NCI-H82 (cell line): ENCODE data around the gene DUSP1.

Experiments used
- DNase-seq: peaks from one replicate; lab custom pipeline; 2025; lab: John Stamatoyannopoulos, UW

DUSP1 gene

DNA sequence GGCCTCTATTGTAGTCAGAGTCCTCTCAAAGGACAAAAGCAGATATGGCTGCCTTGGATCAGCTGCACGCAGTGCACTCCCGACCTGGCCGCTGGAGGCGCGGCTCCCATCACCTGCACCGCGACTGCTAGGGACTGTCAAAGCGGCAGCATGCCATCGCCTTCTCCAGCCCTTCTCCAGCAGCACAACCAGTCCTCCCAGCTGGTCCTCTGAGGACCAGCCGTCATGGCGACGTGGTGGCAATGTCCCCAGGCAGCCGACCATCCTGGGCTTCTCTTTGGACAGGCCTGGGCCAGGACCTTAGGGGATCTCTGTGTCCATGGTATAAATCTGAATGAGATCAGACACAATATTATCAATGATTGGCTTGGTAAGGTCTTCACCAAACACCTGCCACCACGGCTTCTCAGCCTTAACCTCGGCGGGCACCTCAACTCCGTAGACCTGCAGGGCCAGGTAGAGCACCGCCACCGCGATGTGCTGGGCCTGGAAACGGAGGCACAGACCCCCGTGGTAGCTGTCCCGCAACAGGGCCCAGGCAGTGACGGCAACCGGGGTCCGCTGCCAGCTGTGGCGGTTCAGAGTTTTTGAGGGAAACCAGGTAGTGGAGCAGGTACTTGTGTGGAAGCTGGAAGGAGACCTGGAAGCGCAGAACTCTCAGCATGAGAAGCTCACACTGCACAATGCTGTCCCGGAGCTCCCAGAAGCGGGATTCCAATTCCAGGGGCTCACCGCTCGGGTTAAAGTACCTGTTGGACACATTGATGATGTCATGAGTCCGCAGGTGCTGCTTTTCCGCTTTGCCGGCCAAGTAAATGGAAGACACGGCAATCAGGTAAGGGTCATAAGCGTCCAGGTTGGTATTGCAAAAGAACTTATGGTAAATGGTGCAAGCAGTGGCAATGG, 8.5 kb downstream of the DUSP1 start:
- DNase-seq, result no peak

GRCh38 chr5:172760959-172761358, 10.0 kb downstream of the DUSP1 start:
- no peak for DNase-seq

GRCh38 chr5:172760136-172760535, 10.9 kb downstream of the DUSP1 start:
- DNase-seq, result no peak

- no peak for DNase-seq
Observed at GRCh38 chr5:172758834-172759149, 12.2 kb downstream of the DUSP1 start.

GRCh38 chr5:172758077-172758833, 12.7 kb downstream of the DUSP1 start:
- peak; percentile 20 for DNase-seq

DNA sequence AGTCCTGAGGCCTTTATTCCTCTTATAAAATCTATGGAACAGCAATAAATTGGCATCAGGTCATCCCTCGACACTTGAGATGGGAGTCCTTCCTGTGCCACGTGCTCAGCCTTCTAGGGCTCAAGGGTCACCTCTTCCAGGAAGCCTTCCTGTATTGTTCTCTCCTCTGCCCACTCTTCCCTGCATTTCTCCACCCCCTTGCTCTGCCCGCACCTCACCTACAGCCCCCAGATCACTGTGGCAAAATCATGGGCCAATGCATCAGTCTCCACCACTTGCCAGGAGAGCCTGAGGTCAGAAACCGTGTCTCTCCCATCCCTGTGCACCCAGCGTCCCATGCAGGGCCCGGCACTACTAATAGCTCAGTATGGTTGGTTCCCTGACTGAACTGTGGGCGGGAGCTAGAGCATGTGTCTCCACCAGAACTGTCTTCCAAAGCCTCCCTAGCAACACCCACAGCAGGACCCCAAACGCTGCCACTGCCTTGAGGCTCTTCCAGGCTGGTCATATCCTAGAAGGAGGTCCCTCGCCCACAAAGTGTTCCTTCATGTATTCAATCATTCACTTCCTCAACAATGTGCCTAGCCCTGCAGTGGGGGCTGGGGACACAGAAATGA, 13.5 kb downstream of the DUSP1 start:
- DNase-seq, result no peak

GRCh38 chr5:172756764-172757393, 14.1 kb downstream of the DUSP1 start:
- no peak for DNase-seq

DNA sequence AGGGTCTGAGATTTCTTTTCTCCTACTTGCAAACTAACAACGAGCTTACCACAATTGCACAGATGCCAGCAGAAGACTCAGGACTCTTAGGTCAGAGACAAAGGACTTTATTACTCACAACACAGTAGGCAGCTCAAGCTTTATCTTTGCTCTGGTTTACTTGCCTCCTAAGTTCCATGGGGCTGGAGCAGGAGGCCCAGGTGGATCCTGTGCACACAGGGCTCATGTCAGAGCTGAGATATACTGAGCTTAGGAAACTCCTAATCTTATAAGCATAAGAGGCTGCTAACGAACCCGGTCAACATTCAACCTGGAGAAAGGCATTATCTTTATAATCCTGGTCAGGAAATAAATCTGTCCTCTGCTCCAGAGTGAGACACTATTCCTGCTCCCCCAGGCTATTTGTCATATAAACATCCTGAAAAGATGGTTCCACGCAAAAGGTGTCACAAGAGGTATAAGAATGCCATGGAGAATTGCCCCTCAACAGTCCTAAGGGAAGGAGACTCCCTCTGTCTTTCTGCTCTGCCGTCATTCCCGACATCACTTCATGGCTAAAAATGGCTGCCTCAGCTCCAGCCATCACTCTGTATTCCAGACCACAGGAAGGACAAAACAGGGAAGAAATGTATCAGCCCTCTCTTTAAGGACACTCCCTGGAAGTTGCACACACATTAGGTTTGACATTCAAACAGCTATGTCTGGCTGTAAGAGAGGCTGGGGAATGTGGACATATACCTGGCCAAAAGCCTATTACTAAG, 16.2 kb downstream of the DUSP1 start:
- DNase-seq, result peak; percentile 83

- DNase-seq, result no peak
Observed at GRCh38 chr5:172753101-172753500, 17.9 kb downstream of the DUSP1 start.

DNA sequence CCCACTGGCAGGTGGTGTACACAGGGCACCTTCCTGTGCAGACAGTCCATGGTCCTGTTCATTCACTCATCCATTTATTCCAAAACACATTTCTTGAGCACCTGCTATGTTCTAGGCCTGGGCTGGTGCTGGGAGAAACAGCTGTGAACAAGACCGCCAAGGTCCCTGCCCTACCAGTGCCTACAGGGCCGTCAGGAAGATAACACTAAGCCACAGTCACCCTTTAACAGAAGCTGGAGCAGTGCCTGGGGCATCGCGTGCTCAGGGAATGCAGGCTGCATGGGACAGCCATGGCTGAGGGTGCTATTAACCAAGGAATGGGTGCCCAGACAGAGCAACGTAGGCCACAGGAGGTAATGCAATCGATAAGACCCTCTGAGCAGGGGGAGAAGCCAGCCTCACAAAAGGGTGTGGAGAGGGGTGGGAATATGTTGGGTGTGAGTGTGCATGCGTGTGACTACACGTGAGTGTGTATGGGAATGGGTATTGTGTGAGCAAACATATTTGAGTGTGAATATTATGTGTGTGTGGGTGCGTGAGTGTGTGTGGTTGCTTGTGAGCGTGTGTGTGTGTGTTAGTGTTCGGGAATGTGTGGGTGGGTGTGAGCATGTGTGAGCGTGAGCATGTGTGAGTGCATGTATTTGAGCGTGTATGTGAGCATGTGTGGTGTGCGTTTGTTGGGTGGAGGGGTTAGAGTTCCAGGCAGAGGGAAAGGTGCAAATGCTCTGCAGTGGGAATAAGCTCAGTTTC, 19.1 kb downstream of the DUSP1 start:
- DNase-seq, result no peak

DNA sequence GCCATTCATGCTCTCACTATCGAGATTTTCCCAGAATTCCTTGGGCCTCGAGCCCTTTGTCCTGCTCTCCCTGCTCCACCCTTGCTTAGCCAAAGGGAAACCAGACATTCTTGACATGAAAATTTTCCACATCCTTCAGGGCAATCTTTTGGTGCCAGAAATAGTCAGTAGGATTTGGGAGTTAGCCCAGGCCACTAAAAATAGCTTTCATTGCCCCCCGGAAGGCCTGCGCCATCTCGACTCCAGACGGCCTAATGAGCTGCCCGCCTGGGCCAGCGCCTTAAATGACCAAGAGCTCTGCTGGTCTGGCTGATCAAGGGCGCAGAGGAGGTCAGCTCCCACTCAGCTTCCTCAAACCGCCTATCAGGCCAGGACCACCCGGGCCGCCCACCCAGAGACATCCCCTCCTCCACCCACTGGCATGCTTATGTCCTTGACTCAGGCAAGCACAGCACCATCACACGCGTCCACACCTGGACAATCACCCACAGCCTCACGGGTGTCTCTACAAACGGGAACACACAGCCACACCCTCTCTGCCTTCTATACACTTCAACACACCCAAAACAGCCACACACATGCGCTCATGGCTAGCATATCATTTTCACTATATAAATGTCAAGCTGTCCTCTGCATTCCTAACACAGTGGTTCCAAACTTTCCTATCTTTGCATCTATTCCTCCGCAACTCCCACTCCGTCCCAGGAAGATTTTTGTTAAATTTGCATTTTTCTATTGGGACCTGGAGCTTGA, 20.9 kb downstream of the DUSP1 start:
- DNase-seq, result no peak

- no peak for DNase-seq
Observed at GRCh38 chr5:172749076-172749475, 21.9 kb downstream of the DUSP1 start.

DNA sequence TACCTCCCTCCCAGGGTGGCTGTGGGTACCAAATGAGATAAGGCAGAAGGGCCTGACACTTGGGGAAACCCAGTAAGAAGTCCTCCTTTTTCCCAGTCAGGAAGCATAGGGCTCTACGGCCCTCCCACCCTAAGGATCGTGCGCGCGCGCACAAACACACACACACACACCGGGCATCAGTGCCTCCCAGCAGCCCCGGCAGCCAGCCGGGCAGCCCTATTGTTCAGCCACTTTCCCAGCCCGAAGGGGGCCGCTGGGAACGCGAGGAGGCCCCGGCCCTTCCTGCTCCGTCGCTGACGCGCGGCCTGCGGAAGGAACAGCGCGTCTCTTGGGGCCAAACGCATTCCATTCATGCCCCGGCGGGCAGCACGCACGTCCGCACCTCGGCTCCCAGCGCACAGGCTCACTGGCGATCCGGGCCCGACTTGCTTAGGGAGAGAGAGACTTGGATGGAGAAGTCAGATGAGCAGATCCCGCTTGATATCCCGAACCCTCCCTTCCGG, 22.6 kb downstream of the DUSP1 start:
- DNase-seq, result no peak

GRCh38 chr5:172747471-172747870, 23.5 kb downstream of the DUSP1 start:
- DNase-seq, result no peak

GRCh38 chr5:172746725-172747124, 24.3 kb downstream of the DUSP1 start:
- DNase-seq, result no peak

DNA sequence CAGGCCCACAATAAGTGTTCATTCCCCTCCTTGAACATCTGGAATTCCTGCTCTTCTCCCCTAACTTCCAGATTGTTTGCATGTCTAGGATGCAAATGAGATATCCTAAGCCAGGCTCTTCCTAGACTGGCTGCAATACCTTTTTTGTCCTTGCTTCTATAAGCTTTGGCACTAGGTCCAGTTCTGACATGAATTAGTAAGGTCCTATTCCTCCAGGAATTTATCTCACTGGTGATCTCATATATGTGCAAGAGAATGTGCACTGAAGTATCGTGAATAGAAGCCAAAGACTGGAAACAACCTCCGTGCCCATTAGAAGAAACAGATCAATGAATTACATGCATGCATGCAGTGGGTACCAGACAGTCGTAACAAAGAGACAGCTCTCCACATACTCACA, 25.2 kb downstream of the DUSP1 start:
- DNase-seq, result no peak

GRCh38 chr5:172745406-172745805, 25.6 kb downstream of the DUSP1 start:
- no peak for DNase-seq

DNA sequence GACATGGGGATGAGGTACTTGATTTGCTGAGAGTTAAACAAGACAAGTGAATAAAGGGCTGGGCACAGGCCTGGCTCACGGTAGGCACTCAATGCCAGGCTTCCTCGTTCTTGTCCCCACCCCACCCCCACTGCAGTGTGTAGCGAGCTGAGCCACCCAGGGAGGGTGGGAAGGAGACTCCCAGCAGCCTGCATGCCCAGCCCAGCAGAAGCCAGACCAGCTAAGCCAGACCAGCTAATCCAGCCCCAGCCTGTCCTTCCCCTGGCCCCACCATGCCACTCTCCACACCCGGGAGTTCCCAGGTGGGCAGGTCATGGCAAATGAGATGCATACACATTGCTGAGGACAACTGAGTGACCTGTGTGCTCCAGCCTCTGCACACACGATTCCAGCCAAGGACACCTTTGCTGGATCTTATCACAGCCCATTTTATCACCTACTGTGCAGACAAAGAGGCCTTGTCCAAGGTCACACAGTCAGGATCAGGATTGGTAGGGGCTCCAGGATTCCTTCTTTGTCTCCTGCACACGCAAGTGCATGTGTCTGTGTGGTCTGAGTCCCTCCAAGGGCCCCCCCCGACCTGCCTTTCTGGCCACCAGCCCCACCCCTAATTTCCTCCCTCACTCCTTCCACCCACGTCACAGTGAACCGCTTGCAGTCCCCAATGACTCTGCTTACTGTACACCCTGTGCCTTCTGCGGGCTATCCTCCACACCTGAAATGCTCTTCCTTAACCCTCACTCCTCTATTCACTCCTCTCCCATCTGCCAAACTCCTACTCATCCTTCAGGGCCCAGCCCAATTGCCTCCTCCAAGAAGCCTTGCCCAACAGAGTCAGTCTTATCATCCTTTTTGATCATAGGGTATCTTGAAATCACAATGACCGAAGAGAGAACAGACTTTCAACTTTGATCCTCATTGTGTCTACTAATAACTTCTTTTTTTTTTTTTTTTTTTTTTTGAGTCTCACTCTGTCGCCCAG, 26.6 kb downstream of the DUSP1 start:
- DNase-seq, result no peak
